SK-N-MC (cell line): ENCODE data around the gene NOTCH2.

Experiments used
- EZH2 ChIP-seq: fragments of 200-600 bp; sonication (generic); IDR thresholded peaks from one replicate; pipeline ENCODE4 v1.6.1; 2017; ENCODE audit warnings: antibody characterized with exemption
- FOXP2 ChIP-seq: optimal IDR thresholded peaks from 2 replicates; pipeline ENCODE3; 2011; ENCODE audit warnings: mild to moderate bottlenecking, moderate library complexity; ENCODE audit not compliant: insufficient read depth; ENCODE audit errors: extremely low read length, control extremely low read depth
- POLR2AphosphoS5 ChIP-seq: IDR thresholded peaks from 2 replicates; pipeline ENCODE4 v1.6.1; 2012; ENCODE audit warnings: mild to moderate bottlenecking, low read depth, low read length, borderline replicate concordance

DNA sequence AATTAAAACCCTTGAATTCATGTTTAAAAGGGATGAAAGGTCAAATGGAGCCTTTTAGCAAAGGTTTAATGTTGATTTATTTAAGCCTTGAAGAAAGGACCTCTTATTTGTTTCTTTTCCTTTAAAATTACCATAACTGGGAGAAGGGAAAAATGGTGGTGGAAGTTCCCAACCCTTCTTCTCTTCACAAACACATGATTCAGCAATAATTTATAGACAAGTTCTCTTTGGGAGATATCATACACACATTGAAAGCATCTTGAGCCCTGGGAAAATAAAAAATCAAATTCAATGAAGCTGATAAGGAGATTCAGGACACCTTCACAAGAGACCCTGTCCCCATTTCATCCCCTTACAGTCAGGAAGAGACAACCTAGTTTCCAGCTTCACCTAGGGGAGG is 182.0 kb downstream of the NOTCH2 start:
- TF ChIP-seq POLR2AphosphoS5 (no peak), EZH2 (no peak), FOXP2 (no peak)
